ENCODE results near the gene LILRA2.
"Not testable (repeated sequence)": the region's sequence is repeated elsewhere in the genome, so short reads cannot be mapped to it uniquely, and the experiment has no call there.

LILRA2 gene

DNA sequence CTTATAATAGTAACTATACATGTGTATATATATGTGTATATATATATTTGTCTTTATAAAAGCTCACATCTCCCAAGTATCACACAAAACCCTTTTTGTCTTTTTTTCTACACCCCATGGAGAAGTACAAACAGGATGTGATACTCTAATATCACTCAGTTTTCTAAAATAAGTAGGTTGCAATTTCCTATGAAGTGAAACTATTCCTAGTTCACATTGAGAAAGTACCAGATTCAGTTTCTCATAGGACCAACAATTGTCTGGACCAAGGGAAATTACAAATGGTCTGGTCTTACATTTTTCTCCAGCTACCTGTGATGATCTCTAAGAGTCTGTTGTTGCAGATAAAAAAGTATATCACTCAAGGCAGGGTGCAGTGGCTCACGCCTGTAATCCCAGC, 38.8 kb downstream of the LILRA2 start:
- DNase-seq: no peak

DNA sequence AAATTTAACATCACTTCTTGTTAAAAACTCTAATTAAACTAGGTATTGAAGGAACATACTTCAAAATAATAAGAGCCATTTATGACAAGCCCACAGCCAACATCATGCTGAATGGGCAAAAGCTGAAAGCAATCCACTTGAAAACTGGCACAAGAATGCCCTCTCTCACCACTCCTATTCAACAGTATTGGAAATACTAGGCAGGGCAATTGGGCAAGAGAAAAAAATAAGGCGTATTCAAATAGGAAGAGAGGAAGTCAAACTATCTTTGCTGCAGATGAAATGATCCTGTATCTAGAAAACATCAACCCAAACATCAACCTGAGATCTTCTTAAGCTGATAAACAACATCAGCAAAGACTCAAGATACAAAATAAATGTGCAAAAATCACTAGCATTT, 41.1 kb downstream of the LILRA2 start:
- DNase-seq: no peak

DNA sequence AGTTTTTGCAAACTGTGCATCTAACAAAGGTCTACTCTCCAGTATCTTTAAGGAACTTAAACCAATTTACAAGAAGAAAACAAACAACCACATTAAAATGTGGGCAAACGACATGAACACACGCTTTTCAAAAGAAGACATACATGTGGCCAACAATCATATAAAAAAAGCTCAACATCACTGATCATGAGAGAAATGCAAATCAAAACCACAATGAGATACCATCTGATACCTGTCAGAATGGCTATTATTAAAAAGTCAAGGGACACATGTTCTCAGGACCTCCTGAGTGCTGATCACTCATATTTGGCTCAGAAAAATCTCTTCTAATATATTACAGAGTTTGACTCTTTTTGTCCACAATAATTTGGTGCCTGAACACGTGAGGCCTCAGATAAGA, 42.5 kb downstream of the LILRA2 start:
- DNase-seq: no peak

DNA sequence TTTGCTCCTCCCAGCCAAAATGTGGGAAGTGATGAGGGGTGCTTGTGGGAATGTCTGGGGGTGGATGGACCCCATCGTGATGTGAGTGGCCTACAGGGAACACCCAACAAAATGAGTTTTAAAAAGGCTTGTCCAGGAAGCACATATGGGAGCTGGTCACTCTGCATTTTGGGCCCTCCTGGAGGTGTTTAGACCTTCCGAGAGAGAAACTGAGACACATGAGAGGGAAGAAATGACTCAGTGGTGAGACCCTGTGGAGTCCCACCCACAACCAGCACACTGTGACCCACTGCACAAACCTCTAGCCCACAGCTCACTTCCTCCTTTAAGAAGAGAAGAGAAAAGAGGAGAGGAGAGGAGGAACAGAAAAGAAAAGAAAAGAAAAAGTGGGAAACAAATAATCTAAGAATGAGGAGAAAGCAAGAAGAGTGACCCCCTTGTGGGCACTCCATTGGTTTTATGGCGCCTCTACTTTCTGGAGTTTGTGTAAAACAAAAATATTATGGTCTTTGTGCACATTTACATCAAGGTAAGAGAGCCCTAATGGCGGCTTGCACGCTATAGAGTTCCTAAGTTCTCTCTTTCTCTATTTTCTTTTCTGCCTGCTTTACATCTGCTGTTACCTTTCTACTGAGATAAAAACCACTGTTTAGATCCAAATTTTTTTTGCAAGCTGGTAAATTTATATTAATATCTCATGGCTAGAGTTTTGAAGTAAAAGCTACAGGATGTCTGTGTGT, 43.4 kb downstream of the LILRA2 start:
- DNase-seq: no peak

DNA sequence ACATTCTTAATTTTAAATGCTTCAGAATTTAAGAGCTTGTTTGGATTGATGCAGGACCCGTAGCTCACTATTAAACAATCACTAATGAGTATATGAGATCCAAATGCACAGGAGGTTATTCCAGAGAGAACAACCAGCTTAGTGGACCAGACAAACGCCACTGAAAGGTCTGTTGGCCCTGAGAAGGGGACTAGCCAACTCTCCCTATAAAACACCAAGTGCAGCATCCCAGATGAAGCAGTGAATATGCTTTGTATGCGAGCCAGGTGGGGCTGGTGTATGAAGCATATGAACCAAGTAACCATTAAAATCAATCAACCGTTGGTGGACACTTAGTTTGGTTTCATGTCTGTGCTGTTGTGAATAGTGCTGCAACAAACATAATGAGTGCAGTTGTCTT, 46.9 kb downstream of the LILRA2 start:
- no peak for DNase-seq

DNA sequence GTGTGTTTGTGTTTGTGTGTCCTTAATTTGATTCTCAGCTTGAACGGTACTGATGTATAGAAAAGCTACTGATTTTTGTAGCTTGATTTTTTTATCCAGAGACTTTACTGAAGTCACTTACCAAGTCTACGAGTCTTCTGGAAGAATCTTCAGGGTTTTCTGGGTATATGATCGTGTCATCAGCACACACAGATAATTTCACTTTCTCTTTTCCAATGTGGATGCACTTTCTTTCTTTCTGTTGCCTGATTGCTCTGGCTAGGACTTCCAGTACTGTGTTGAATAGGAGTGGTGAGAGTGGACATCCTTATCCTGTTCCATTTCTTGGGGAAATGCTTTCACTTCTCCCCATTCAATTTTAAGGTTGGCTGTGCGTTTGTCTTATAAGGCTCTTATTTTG, 48.8 kb downstream of the LILRA2 start:
- no peak for DNase-seq

DNA sequence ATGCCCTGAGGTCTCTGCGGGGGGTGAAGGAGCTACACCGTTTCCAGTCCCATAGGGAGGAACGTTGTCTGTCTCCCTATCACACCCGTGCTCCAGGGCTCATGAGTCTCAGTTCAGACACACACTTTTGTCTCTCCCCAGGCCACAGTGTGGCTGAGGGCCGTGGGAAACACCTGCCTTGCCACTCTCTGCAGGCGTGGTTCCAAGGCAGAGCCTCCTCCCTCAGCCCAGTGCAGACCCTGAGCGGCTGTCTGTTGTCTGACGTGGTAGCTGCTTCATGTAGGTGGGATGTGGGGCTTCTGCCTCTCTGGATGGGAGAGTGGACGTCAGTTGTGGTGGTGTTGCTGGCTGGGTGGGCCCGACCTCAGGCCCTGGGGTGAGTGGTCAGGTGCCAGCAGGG, 50.6 kb downstream of the LILRA2 start:
- DNase-seq: not testable (repeated sequence)

DNA sequence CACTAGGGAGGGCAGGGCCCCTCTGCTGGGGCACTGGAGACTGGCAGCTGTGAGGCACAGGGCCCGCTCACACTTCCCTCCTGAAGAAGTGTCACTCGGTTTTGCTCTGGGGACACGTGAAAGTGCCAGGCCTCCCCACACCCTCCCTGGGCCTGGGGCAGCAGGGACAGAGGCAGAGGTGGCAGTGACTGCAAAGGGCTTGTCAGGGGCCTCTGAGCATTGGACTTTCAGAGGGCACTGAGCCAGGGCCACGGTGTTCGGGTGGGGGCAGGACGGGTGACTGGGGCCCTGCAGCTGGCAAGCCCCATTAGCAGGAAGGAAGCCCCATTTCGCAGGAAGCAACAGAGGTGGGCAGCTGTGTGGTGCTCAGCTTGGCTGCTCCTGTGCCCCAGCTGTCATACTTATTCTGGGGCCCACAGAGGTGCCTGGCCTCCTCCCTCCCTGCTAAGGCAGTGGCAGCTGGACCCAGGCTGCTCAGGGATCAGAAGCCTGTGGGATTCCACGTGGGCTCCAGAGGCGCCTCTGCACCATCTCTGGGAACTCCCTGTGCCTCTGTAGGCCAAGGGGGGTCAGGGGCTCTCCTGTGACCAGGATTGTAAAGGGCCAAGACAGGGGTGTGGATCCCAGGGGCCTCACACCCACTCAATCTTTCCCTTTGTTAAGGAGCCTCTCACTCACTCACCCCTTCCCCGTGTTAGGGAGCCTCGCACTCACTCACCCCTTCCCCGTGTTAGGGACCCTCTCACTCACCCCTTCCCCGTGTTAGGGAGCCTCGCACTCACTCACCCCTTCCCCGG, 51.5 kb downstream of the LILRA2 start:
- not testable (repeated sequence) for DNase-seq

DNA sequence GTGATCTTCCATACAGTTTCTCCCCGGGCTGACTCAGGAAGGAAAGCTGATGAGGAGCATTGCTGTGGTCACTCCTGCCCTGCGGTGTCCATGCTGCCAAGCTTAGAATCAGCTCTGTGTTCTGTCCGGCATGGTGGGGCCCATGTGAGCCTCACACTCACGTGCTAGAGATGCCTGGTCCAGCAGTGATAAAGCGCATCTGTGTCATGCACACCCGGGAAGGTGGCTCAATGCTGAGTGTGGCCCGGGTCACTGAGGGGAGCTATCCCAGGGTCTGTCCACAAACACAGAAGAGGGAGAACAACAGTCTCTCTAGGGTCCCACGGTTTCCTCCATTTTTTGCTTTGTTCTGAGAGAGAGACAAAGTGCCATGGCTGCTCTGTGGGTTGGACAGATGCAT, 53.2 kb downstream of the LILRA2 start:
- no peak for DNase-seq

DNA sequence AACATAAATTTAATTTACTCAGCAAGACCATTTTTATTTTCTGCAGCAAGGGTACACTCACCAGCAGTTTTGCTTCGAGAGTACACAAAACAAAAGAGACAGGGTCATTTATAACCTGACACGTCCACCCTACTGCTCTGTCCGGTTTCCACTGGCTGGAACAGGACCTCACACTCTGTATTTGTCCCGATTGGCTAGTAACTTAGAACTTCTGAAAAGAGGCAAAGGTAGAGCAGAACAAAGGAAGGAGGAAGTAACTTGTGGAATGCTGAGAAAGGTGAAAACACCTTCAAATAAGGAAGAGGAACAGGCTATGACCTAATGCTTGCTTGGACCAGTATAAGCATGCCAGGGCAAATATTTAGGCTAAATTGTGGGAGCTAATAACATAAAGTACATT, 54.3 kb downstream of the LILRA2 start:
- DNase-seq: not testable (repeated sequence)

DNA sequence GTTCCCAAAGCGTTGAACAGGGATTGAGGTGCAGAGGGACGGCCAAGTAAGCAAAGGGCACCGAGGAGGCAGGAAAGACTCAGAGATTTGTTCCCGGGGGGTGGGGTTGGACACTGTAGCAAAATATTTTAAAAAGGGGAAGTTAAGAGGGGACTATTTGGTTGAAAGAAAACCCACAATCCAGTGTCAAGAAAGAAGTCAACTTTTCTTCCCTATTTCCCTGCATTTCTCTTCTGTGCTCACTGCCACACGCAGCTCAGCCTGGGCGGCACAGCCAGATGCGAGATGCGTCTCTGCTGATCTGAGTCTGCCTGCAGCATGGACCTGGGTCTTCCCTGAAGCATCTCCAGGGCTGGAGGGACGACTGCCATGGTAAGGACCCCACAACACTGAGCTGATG, 56.7 kb downstream of the LILRA2 start, which contains the start of gene LILRB1:
LILRB1 (plus strand) TSS at position 223 of the 400 bp plus-strand sequence. CDS start 590 bp downstream, outside the sequence.
- DNase-seq: not testable (repeated sequence)

DNA sequence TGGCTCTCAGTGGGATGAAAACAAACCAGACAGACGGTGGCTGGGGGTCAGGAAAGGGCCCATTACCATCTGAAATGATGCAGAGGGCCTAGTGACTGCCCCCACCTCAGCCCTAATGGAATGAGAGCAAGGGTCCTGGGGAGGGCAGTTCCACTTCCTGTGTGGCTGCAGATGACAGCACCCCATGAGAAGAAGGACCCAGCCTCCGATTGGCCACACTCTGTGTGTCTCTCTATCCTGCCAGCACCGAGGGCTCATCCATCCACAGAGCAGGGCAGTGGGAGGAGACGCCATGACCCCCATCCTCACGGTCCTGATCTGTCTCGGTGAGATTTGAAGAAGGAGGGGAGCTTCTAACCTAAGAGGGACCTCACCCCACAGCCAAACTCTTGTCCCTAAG, 57.2 kb downstream of the LILRA2 start:
- DNase-seq: no peak

DNA sequence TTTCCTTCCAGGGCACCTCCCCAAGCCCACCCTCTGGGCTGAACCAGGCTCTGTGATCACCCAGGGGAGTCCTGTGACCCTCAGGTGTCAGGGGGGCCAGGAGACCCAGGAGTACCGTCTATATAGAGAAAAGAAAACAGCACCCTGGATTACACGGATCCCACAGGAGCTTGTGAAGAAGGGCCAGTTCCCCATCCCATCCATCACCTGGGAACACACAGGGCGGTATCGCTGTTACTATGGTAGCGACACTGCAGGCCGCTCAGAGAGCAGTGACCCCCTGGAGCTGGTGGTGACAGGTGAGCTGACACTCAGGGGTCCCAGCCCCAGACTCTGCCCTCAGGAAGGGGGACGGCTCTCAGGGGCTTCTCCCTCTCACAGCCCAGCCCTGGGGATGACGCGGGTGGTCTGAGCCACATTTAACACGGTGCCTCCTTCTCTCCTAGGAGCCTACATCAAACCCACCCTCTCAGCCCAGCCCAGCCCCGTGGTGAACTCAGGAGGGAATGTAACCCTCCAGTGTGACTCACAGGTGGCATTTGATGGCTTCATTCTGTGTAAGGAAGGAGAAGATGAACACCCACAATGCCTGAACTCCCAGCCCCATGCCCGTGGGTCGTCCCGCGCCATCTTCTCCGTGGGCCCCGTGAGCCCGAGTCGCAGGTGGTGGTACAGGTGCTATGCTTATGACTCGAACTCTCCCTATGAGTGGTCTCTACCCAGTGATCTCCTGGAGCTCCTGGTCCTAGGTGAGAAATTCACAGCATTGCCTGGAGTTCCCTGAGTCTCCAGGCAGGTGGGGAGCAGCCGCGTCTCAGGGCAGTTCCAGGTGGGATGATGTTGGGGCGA, 58.1 kb downstream of the LILRA2 start:
- not testable (repeated sequence) for DNase-seq

DNA sequence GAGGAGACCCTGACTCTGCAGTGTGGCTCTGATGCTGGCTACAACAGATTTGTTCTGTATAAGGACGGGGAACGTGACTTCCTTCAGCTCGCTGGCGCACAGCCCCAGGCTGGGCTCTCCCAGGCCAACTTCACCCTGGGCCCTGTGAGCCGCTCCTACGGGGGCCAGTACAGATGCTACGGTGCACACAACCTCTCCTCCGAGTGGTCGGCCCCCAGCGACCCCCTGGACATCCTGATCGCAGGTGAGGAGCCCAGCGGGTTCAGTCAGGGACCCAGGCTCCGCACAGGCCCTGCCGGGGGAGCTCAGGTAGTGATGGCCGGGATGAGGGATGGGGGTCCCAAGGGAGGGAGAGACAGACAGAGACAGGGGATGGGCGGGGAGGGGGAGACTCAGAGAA, 58.9 kb downstream of the LILRA2 start:
- DNase-seq: not testable (repeated sequence)

DNA sequence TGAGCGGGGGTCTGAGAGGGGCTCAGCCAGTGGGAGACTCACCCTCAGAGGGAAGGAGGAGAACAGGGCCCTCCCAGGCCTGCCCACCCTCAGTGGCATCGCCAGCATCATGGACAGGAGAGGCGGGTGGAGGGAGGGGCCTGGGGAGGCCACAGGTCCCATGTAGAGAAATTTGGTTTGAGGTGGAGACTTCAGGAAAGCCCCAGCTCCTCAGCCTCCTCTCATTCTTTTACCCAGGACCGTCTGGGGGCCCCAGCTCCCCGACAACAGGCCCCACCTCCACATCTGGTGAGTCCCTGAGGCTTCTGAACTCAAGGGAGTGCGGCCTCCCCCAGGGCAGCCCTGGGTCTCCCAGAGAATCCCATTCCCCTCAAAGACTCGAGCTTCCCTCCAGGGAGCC, 59.8 kb downstream of the LILRA2 start:
- DNase-seq: no peak

DNA sequence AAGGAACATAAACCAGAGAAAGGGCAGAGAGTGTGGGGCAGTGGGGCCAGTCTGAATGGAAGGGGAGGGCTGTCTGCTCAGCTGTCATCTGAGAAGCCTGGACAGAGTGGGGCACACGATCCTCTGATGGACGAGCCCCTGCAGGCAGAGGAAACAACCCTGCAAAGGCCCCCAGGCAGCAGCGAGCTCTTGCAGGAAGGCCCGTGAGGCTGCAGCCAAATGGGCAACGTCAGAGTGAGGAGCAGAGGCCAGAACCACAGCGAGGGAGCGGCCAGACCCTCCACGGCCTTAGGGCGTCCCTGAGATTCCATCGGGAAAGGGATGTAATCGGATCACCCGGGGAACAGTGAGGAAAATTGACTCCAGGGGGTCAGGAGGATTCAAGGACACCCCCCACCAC, 62.5 kb downstream of the LILRA2 start:
- not testable (repeated sequence) for DNase-seq

DNA sequence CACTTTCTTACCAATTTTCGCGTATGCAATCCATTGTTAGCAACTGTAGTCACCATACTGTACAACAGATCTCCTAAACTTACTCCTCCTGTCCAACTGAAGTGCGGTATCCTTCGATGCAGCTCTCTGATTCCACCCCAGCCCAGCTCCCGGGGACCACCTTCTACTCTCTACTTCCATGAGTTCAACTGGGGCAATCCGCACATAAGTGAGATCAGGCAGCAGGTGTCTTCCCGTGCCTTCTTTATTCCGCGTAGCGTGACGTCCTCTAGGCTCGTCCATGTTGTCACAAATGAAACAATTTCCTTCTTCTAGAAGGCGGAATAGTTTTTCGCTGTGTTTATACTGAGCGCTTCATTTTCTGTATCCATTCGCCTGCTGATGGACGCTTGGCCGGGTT, 65.1 kb downstream of the LILRA2 start:
- DNase-seq: no peak
